Neutrophil (primary cell): ENCODE data around the gene GABRB2.

Experiments used
- H3K27ac ChIP-seq: fragments of 200-600 bp; sonication (generic); 2 replicates; pipeline ENCODE4 v1.5.1; 2016; ENCODE audit warnings: mild to moderate bottlenecking, moderate library complexity
- H3K27me3 ChIP-seq: fragments of 200-600 bp; sonication (generic); 2 replicates; pipeline ENCODE4 v1.6.0; 2016; ENCODE audit warnings: mild to moderate bottlenecking
- H3K36me3 ChIP-seq: fragments of 200-600 bp; sonication (generic); 2 replicates; pipeline ENCODE4 v1.5.1; 2017
- H3K4me1 ChIP-seq, 2 experiments: fragments of 200-600 bp in 1 of 2; sonication (generic) in 1 of 2; 1 replicate in 1 of 2; 2 replicates in 1 of 2; pipeline versions ENCODE4 v1.5.1 to v1.6.1; 2013 to 2016; ENCODE audit warnings: low read depth in 1 of 2, low read length in 1 of 2, mild to moderate bottlenecking in 1 of 2, moderate library complexity in 1 of 2; ENCODE audit not compliant: control insufficient read depth in 1 of 2, insufficient read depth in 1 of 2
- H3K4me3 ChIP-seq, 2 experiments: fragments of 200-600 bp in 1 of 2; sonication (generic) in 1 of 2; 1 replicate in 1 of 2; 2 replicates in 1 of 2; pipeline ENCODE4 v1.5.1; 2013 to 2016; ENCODE audit warnings: low read depth in 1 of 2, low read length in 1 of 2, mild to moderate bottlenecking in 1 of 2, moderate library complexity in 1 of 2
- H3K9me3 ChIP-seq: fragments of 200-600 bp; sonication (generic); 2 replicates; pipeline ENCODE4 v1.5.1; 2016
- TF ChIP-seq, protein P1 (sequence below): fragments of 200-600 bp; sonication (generic); IDR thresholded peaks from 2 replicates; pipeline ENCODE4 v1.5.1; 2016; ENCODE audit warnings: antibody characterized with exemption

Gene GABRB2

DNA sequence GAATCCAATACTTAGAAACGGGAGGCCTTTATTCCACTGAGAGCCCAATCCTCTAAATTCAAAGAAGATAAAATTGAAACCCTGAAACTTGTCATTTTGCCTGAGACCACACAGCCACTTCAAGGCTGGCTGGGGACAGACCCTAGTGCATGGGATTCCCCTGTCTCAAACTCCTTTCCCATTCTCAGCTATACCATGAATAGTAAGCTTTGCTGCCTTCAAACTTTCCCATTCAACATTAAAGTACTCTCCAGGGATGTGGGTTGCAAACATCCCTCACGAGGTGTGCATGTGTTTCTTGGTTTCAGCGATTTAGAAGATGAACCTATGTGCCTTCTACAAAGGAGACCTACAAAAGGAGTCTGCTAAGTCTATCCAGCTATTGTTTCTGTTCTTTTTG lies 64.6 kb downstream of the GABRB2 start:
- Histone ChIP-seq H3K9me3 (no peaks in the 10 kb centered on the region), H3K27ac (no peak overlapping the region), H3K4me1 (no peaks in the 10 kb centered on the region)

DNA sequence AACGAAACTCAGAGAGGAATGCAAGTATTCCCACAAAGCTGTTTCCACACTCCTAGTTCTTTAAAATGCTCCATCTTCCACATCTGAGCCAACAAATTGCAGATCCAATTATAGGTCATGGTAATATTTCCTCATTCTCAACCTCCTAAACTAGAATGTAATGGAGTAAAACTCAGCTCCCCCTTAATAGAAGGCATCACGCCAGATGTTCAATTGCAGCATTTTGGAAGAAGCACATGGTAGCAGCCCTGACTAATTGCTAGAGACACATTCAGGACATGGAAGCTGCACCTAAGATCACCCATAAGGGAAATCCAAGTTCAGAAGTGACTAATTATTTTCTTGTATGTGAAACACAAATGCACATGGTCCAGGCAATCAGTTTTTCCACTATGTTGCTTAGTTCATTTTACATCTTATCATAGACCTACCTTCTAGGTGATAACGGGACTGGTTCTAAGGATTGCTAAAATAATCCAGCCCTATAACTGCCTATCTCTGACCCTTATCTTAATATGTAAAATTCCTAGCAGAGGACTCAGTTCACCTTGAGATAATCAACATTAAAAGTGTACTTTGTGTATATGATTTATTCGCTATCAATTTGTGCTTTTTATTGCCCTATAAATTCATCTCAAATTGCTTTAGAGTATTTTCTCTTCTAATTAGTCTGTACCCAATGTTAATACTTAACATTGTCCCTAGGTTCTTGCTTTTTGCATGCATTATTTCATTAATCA lies 75.1 kb downstream of the GABRB2 start:
- TF ChIP-seq, protein P1, sequence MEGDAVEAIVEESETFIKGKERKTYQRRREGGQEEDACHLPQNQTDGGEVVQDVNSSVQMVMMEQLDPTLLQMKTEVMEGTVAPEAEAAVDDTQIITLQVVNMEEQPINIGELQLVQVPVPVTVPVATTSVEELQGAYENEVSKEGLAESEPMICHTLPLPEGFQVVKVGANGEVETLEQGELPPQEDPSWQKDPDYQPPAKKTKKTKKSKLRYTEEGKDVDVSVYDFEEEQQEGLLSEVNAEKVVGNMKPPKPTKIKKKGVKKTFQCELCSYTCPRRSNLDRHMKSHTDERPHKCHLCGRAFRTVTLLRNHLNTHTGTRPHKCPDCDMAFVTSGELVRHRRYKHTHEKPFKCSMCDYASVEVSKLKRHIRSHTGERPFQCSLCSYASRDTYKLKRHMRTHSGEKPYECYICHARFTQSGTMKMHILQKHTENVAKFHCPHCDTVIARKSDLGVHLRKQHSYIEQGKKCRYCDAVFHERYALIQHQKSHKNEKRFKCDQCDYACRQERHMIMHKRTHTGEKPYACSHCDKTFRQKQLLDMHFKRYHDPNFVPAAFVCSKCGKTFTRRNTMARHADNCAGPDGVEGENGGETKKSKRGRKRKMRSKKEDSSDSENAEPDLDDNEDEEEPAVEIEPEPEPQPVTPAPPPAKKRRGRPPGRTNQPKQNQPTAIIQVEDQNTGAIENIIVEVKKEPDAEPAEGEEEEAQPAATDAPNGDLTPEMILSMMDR: no peak
- H3K4me3 ChIP-seq: no peak overlapping the region
- no peak overlapping the region for H3K27ac ChIP-seq
- H3K27me3 ChIP-seq: no peaks in the 10 kb centered on the region
- H3K36me3 ChIP-seq: no peaks in the 10 kb centered on the region
- H3K9me3 ChIP-seq: no peaks in the 10 kb centered on the region
- no peaks in the 10 kb centered on the region for H3K4me1 ChIP-seq

More for the DNA sequence above, 64.6 kb downstream of the GABRB2 start:
- TF ChIP-seq, protein P1: no peak
- H3K27me3 ChIP-seq: no peaks in the 10 kb centered on the region
- no peak overlapping the region for H3K4me3 ChIP-seq
- no peaks in the 10 kb centered on the region for H3K36me3 ChIP-seq

DNA sequence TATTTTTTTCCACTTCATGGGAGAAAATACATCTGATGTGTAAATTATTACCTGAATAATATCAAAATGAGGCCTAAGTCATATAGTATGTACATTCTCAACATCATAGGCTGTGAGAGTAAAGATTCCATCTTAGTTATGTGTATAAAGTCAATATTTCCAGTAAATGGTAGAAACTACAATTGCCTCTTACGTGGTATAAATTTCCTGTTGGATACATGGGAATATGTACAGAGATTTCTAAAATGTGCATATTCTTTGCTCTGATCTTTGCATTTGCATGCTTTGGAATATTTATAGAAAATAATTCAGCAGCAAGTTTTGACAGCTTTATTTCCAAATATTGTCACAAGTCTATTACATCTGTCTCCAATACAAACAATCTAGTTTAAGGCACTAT lies 78.8 kb downstream of the GABRB2 start:
- TF ChIP-seq, protein P1: no peak
- H3K9me3 ChIP-seq: no peaks in the 10 kb centered on the region
- no peak overlapping the region for H3K4me3 ChIP-seq

DNA sequence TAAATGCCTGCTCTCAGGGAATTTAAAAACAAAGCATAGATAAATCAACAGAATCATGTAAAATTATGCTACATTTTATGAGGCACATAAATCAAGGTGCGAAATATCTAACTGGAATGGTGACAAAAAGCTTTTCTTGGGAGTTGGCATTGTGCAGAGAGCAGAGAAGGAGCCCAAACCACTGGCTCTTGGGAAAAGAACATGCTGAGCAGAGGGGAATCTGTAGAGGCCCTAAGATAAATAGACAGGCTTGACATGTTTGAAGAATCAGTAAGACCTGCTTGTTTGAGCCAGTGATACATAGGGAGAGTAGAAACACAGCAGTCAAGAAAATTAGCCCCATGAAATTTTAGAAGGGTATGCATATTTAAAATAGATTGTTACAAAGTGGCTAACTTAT lies 85.8 kb downstream of the GABRB2 start:
- Histone ChIP-seq H3K4me3 (no peak overlapping the region), H3K27me3 (no peaks in the 10 kb centered on the region), H3K9me3 (no peaks in the 10 kb centered on the region), H3K4me1 (no peaks in the 10 kb centered on the region), H3K36me3 (no peaks in the 10 kb centered on the region), H3K27ac (no peak overlapping the region)
- TF ChIP-seq, protein P1: no peak

More for the DNA sequence above, 78.8 kb downstream of the GABRB2 start:
- Histone ChIP-seq H3K27ac (no peak overlapping the region), H3K27me3 (no peaks in the 10 kb centered on the region), H3K36me3 (no peaks in the 10 kb centered on the region), H3K4me1 (no peaks in the 10 kb centered on the region)

DNA sequence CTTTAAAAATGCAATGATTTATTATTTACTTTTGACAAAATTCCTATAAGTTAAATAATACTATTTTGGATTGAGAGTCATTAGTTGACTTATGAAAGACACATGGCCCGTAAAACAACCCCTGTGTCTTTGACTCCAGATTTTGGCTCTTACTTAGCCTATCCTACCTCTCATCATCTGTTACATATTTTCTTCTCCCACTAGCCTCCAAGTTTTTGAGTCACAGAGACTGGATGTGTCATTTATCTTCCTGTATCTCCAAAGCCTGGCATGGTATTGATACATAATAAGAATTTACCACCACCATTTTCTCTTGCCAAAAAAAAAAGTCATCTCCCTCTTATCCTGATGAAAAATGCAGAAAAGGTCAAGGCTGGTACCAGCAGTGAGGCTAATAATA lies 99.9 kb downstream of the GABRB2 start:
- H3K4me1 ChIP-seq: no peaks in the 10 kb centered on the region
- no peak overlapping the region for H3K4me3 ChIP-seq
- no peaks in the 10 kb centered on the region for H3K36me3 ChIP-seq
- no peak overlapping the region for H3K27ac ChIP-seq
- no peaks in the 10 kb centered on the region for H3K27me3 ChIP-seq
- TF ChIP-seq, protein P1: no peak
- H3K9me3 ChIP-seq: no peaks in the 10 kb centered on the region
